Measurements from ENCODE around the gene RABGGTA.

The RABGGTA gene

GRCh38 chr14:24263848-24264247, 7.5 kb downstream of the RABGGTA start:
- no peak for DNase-seq (ENCODE audit: insufficient read length)
- no peak for FAIRE-seq
- TF ChIP-seq POLR2A (IDR thresholded peaks at IDR 0.05; ENCODE audit: low read depth, low read length) (no peak), TAF1 (IDR thresholded peaks at IDR 0.05; ENCODE audit: borderline replicate concordance, low read depth, low read length) (no peak)

- DNase-seq (ENCODE audit: insufficient read length) (no peak), FAIRE-seq (no peak)
- no peak for TF ChIP-seq POLR2AphosphoS5 (IDR thresholded peaks at IDR 0.05; ENCODE audit: low read depth, low read length)
These were observed 8.3 kb downstream of the RABGGTA start, which contains the start of gene TGM1 for GRCh38 chr14:24262821-24263733. TGM1 (minus strand) TSS chr14:24263177; CDS start chr14:24262352, 825 bp downstream.

GRCh38 chr14:24261969-24262327, 9.4 kb downstream of the RABGGTA start:
- FAIRE-seq (no peak), DNase-seq (ENCODE audit: insufficient read length) (no peak)
- no peak for TF ChIP-seq POLR2AphosphoS5 (IDR thresholded peaks at IDR 0.05; ENCODE audit: low read depth, low read length)
- no peak for TF ChIP-seq POLR2A (IDR thresholded peaks at IDR 0.05; ENCODE audit: low read depth, low read length)
- no peak for TF ChIP-seq TAF1 (IDR thresholded peaks at IDR 0.05; ENCODE audit: borderline replicate concordance, low read depth, low read length)

GRCh38 chr14:24261256-24261968, 10.0 kb downstream of the RABGGTA start:
- no peak for TF ChIP-seq POLR2A (IDR thresholded peaks at IDR 0.05; ENCODE audit: low read depth, low read length)
- TF ChIP-seq TAF1 (IDR thresholded peaks at IDR 0.05; ENCODE audit: borderline replicate concordance, low read depth, low read length), result no peak
- TF ChIP-seq POLR2AphosphoS5 (IDR thresholded peaks at IDR 0.05; ENCODE audit: low read depth, low read length), result no peak
- no peak for FAIRE-seq
- DNase-seq (ENCODE audit: insufficient read length), result no peak

GRCh38 chr14:24260780-24261157, 10.6 kb downstream of the RABGGTA start:
- DNase-seq (ENCODE audit: insufficient read length) (no peak), FAIRE-seq (no peak)
- TF ChIP-seq POLR2A (IDR thresholded peaks at IDR 0.05; ENCODE audit: low read depth, low read length), result no peak
- TF ChIP-seq POLR2AphosphoS5 (IDR thresholded peaks at IDR 0.05; ENCODE audit: low read depth, low read length), result no peak
- no peak for TF ChIP-seq TAF1 (IDR thresholded peaks at IDR 0.05; ENCODE audit: borderline replicate concordance, low read depth, low read length)

GRCh38 chr14:24260026-24260779, 11.2 kb downstream of the RABGGTA start:
- DNase-seq (ENCODE audit: insufficient read length), result no peak
- no peak for FAIRE-seq
- TF ChIP-seq POLR2A (IDR thresholded peaks at IDR 0.05; ENCODE audit: low read depth, low read length), result no peak
- TF ChIP-seq POLR2AphosphoS5 (IDR thresholded peaks at IDR 0.05; ENCODE audit: low read depth, low read length), result no peak
- TF ChIP-seq TAF1 (IDR thresholded peaks at IDR 0.05; ENCODE audit: borderline replicate concordance, low read depth, low read length), result no peak

GRCh38 chr14:24259282-24260025, 11.9 kb downstream of the RABGGTA start:
- FAIRE-seq, result no peak

GRCh38 chr14:24258548-24259265, 12.7 kb downstream of the RABGGTA start:
- DNase-seq (ENCODE audit: insufficient read length) (no peak), FAIRE-seq (no peak)
- TF ChIP-seq POLR2AphosphoS5 (IDR thresholded peaks at IDR 0.05; ENCODE audit: low read depth, low read length), result no peak
- no peak for TF ChIP-seq TAF1 (IDR thresholded peaks at IDR 0.05; ENCODE audit: borderline replicate concordance, low read depth, low read length)
- TF ChIP-seq POLR2A (IDR thresholded peaks at IDR 0.05; ENCODE audit: low read depth, low read length), result no peak

More at GRCh38 chr14:24259282-24260025, 11.9 kb downstream of the RABGGTA start:
- no peak for TF ChIP-seq POLR2A (IDR thresholded peaks at IDR 0.05; ENCODE audit: low read depth, low read length)
- no peak for TF ChIP-seq POLR2AphosphoS5 (IDR thresholded peaks at IDR 0.05; ENCODE audit: low read depth, low read length)
- TF ChIP-seq TAF1 (IDR thresholded peaks at IDR 0.05; ENCODE audit: borderline replicate concordance, low read depth, low read length), result no peak
- DNase-seq (ENCODE audit: insufficient read length), result no peak

- FAIRE-seq (no peak), DNase-seq (ENCODE audit: insufficient read length) (no peak)
- TF ChIP-seq POLR2A (IDR thresholded peaks at IDR 0.05; ENCODE audit: low read depth, low read length) (no peak), TAF1 (IDR thresholded peaks at IDR 0.05; ENCODE audit: borderline replicate concordance, low read depth, low read length) (no peak), POLR2AphosphoS5 (IDR thresholded peaks at IDR 0.05; ENCODE audit: low read depth, low read length) (no peak)
These were observed 13.3 kb downstream of the RABGGTA start for GRCh38 chr14:24258119-24258518.

- FAIRE-seq, result no peak
- no peak for DNase-seq (ENCODE audit: insufficient read length)
- TF ChIP-seq POLR2AphosphoS5 (IDR thresholded peaks at IDR 0.05; ENCODE audit: low read depth, low read length), result no peak
These were observed 14.4 kb downstream of the RABGGTA start for GRCh38 chr14:24256960-24257359.
